MM.1S (cell line): ENCODE measurements around the gene NME7.

Experiments used
- CTCF ChIP-seq: fragments of 300-600 bp; sonication (generic); IDR thresholded peaks from 2 replicates; pipeline ENCODE4 v1.5.1; 2016; ENCODE audit warnings: antibody characterized with exemption, low read length, mixed read lengths
- EZH2 ChIP-seq: fragments of 300-600 bp; sonication (generic); optimal IDR thresholded peaks from 2 replicates; pipeline ENCODE3; 2017; ENCODE audit warnings: low read depth, mild to moderate bottlenecking, antibody characterized with exemption, low read length, mixed read lengths
- EZH2phosphoT487 ChIP-seq: fragments of 300-600 bp; sonication (generic); IDR thresholded peaks from 2 replicates; pipeline ENCODE4 v1.6.1; 2018; ENCODE audit warnings: antibody characterized with exemption, low read length

GRCh38 chr1:169146576-169147214 lies 220.9 kb downstream of the NME7 start:
- TF ChIP-seq CTCF = no peak
- no peak for TF ChIP-seq EZH2
- TF ChIP-seq EZH2phosphoT487 = no peak
